Pancreas (tissue), 10 donors: ENCODE data around the gene ITIH3. TPM values are rescaled to one million over a fixed set of nuclear protein-coding genes. Genes with fewer than 3 reads are reported as not detected.

Experiments
- ATAC-seq, 4 donors: fragments of 200-7000 bp; cut with Tn5 transposase; one replicate each; pipeline versions ENCODE4 v1.8.0 to v1.9.1; 2020; ENCODE audit warnings: mild to moderate bottlenecking in 4 of 4, moderate library complexity in 4 of 4
- DNase-seq, 6 donors: peaks; one replicate each; pipeline ENCODE4 v3.0.0-alpha.2; 2020
- FAIRE-seq: peaks from 2 replicates; lab custom pipeline; 2012; peaks lifted over from hg19 to GRCh38; lab: Jason Lieb, UNC
- H3K27ac ChIP-seq, 4 donors: fragments of 200-600 bp; sonication (generic); 1 replicate in 3 of 4; 2 replicates in 1 of 4; pipeline versions ENCODE4 v1.5.0 to v1.8.0; 2020
- H3K27me3 ChIP-seq, 4 donors: fragments of 200-600 bp; one replicate each; pipeline ENCODE4 v1.8.0; 2021
- H3K36me3 ChIP-seq, 3 donors: fragments of 200-600 bp; sonication (generic) in 1 of 3; one replicate each; pipeline versions ENCODE4 v1.5.0 to v1.8.0; 2020 to 2021
- H3K4me1 ChIP-seq, 3 donors: fragments of 200-600 bp; one replicate each; pipeline ENCODE4 v1.8.0; 2021
- H3K4me3 ChIP-seq, 4 donors: fragments of 200-600 bp; sonication (generic) in 2 of 4; one replicate each; pipeline versions ENCODE4 v1.5.0 to v1.8.0; 2020 to 2021
- H3K9me3 ChIP-seq, 4 donors: fragments of 200-600 bp; one replicate each; pipeline ENCODE4 v1.8.0; 2021
- CTCF ChIP-seq, 4 donors: fragments of 200-600 bp; sonication (generic) in 3 of 4; IDR thresholded peaks; one replicate each; pipeline versions ENCODE4 v1.5.0 to v1.8.0; 2021; ENCODE audit warnings: antibody characterized with exemption in 4 of 4
- WGBS, 2 donors: extraction: QIAGEN DNeasy Blood & Tissue Kit; methylation state at CpG; one replicate each; pipeline ENCODE4 v1.1.7; 2013; 5-methylcytosine and 5-hydroxymethylcytosine counted together
- intact Hi-C, 3 donors: fragments of 100-400 bp; cut with DNase I; formaldehyde crosslinking; loops; one replicate each; pipeline versions ENCODE4 v1.11.1 to v1.14.2; 2022
- polyA plus RNA-seq, 2 donors: library from polyadenylated mRNA; stranded (reverse); fragments of 200-250 nt; gene quantifications; one replicate each; pipeline ENCODE4 v1.2.3, GENCODE V29; 2013
- total RNA-seq, 6 donors: library from RNA; stranded (reverse); fragmentation: NEBNext Ultra II Directional in 4 of 6; extraction: Animal tissue kit (Norgen Biotek cat#: 25700) in 4 of 6; gene quantifications; one replicate each; pipeline versions ENCODE4 v1.2.1 to v1.2.4, GENCODE V29; 2021 to 2023
- donor health status: healthy with polysubstance abuse.
- donor health status: DM: no; HTN: no; CAD: no; lungs with moderate emphysema.
- donor health status: DM: no; HTN: no; CAD: no.
- donor health status: control.
- donor health status: control.
- donor health status: Bipolar disorder and iron deficiency.
- donor health status: DM: yes; HTN: yes; CAD: no.
- donor health status: DM: no; HTN: no; CAD: no.
- donor health status: DM: no; HTN: no; CAD: no.
- donor health status: DM: yes; HTN: yes; CAD: no.

Gene ITIH3
- total and polyA plus RNA-seq, 8 donors: 0.29 to 2.1 (median 1.3) TPM; not detected in 2

- H3K4me3 ChIP-seq: no peak overlapping the region
- H3K27ac ChIP-seq: no peak overlapping the region
- FAIRE-seq (no peak), ATAC-seq (no peak), DNase-seq (peak in 1 of 6 donors; percentile 5)
- peaks cover 0 to 8% (median 4%) of the 10 kb centered on the region in 3 donors for H3K4me1 ChIP-seq
- TF ChIP-seq CTCF (IDR thresholded peaks at IDR 0.05): no peak
- no peaks in the 10 kb centered on the region for H3K9me3 ChIP-seq
- peaks cover 0 to 4% (median 2%) of the 10 kb centered on the region in 3 donors for H3K36me3 ChIP-seq
- no peaks in the 10 kb centered on the region for H3K27me3 ChIP-seq
- intact Hi-C loops: no loop called here
- 77 to 86% methylated on average over 12 of the region's 12 CpGs for WGBS, 2 donors
These were observed 47.4 kb downstream of the ITIH3 start for GRCh38 chr3:52841981-52842340.

DNA sequence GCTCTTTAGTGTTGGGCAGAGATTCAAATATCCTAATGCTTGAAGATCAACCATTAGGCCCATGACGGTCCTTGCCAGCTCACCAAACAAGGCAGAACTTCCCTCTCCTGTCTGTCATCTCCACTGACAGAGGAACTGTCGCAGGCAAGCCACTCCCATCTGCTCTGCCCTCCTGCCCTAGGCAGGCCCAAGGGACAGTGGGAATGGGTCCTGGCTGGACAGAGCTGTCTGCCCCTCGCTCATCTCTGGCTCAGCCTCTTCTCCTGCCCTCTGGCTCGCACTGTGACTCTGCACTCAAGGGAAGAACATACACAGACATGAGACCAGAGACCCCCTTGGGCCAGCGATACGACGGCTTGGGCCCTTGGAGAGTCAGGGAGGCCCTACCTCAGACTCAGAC is 47.8 kb downstream of the ITIH3 start:
- Histone ChIP-seq H3K36me3 (peaks cover 0 to 4% (median 2%) of the 10 kb centered on the region in 3 donors), H3K27ac (no peak overlapping the region), H3K9me3 (no peaks in the 10 kb centered on the region), H3K4me3 (no peak overlapping the region), H3K27me3 (no peaks in the 10 kb centered on the region), H3K4me1 (peaks cover 0 to 8% (median 4%) of the 10 kb centered on the region in 3 donors)
- ATAC-seq: no peak
- no peak for DNase-seq
- intact Hi-C loops: no loop called here
- FAIRE-seq: no peak
- WGBS, 2 donors: 78 to 79% methylated on average over 7 of the region's 7 CpGs
- no peak for TF ChIP-seq CTCF (IDR thresholded peaks at IDR 0.05)

DNA sequence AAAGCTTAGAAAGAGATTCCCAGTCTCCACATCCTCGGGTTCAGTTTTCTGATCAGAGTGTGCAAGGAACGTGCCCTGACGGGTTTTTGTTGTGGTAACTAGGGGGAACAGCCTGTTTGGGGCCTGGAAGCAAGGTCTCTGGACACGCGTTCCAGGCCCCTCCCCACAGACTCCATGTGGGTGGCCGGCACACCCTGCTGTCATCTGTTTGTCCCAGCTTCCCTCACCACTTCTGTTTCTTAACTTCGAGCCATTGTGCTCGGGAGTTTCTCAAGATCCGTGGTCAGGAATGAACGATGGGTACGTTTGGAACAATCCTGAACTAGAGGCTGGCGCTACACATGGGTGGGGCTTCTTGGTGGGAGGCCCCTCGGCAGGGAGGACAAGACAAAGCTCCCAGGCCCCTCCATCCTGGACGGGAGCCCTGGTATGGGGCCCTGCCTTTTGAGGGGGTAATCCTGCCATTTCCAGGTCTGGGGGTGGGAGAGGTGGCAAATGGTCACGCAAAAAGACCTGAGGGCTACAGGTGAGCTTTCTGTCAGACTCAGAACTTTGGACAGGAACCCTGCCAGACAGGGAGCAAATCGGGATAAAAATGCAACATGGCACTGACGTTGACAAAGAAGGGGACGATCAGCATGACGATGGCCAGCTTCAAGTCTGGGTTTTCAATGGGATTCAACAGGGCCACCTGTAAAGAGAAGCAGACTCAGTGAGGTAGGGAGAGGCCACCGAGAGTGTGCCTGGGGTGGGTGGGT is 48.7 kb downstream of the ITIH3 start:
- Histone ChIP-seq H3K27me3 (no peaks in the 10 kb centered on the region), H3K27ac (no peak overlapping the region), H3K4me1 (peaks cover 0 to 8% (median 4%) of the 10 kb centered on the region in 3 donors), H3K36me3 (peaks cover 0 to 4% (median 2%) of the 10 kb centered on the region in 3 donors), H3K4me3 (no peak overlapping the region), H3K9me3 (no peaks in the 10 kb centered on the region)
- TF ChIP-seq CTCF (IDR thresholded peaks at IDR 0.05): no peak
- 86 to 87% methylated on average over 20 of the region's 20 CpGs for WGBS, 2 donors
- DNase-seq (no peak), FAIRE-seq (no peak), ATAC-seq (no peak)
- intact Hi-C loops: no loop called here

- DNase-seq: no peak
- H3K9me3 ChIP-seq: no peaks in the 10 kb centered on the region
- no peak for ATAC-seq
- peak overlapping the region in 1 of 4 donors; percentile 41 for H3K27ac ChIP-seq
- no peak for TF ChIP-seq CTCF (IDR thresholded peaks at IDR 0.05)
- no peak for FAIRE-seq
- H3K4me1 ChIP-seq: peaks cover 0 to 8% (median 4%) of the 10 kb centered on the region in 3 donors
- whole genome bisulfite sequencing, 2 donors: 91% methylated on average over 2 of the region's 2 CpGs
- intact Hi-C loops: no loop called here
- no peaks in the 10 kb centered on the region for H3K27me3 ChIP-seq
- peaks cover 0 to 4% (median 2%) of the 10 kb centered on the region in 3 donors for H3K36me3 ChIP-seq
- no peak overlapping the region for H3K4me3 ChIP-seq
These were observed 49.3 kb downstream of the ITIH3 start for GRCh38 chr3:52843881-52844280.
